Fibroblast of lung (primary cell): ENCODE measurements around the gene OSBP2. TPM values are rescaled to one million over a fixed set of nuclear protein-coding genes. Genes with fewer than 3 reads are reported as not detected.

Source experiments
- DNase-seq, 2 donors: peaks; one replicate each; pipeline versions ENCODE4 v3.0.0 to v3.0.0-alpha.2; 2010; ENCODE audit warnings: low read depth in 2 of 2
- H2AFZ ChIP-seq: 2 replicates; pipeline ENCODE4 v1.5.1; 2012; ENCODE audit warnings: low read length, control low read depth, inconsistent platforms
- H3K27ac ChIP-seq: 2 replicates; pipeline ENCODE4 v1.5.1; 2011; ENCODE audit warnings: low read length, control low read depth; ENCODE audit not compliant: insufficient read depth
- H3K27me3 ChIP-seq: 2 replicates; pipeline ENCODE4 v1.5.1; 2011; ENCODE audit warnings: mild to moderate bottlenecking, low read length; ENCODE audit not compliant: control insufficient read depth, insufficient read depth
- H3K36me3 ChIP-seq: 2 replicates; pipeline ENCODE4 v1.5.1; 2011; ENCODE audit warnings: low read length; ENCODE audit not compliant: control insufficient read depth, insufficient read depth
- H3K4me1 ChIP-seq: 2 replicates; pipeline ENCODE4 v1.5.1; 2011; ENCODE audit warnings: low read length; ENCODE audit not compliant: control insufficient read depth, insufficient read depth; ENCODE audit errors: extremely low read depth
- H3K4me2 ChIP-seq: 2 replicates; pipeline ENCODE4 v1.5.1; 2011; ENCODE audit warnings: low read length, control low read depth; ENCODE audit not compliant: insufficient read depth; ENCODE audit errors: extremely low read depth
- H3K4me3 ChIP-seq, 4 experiments: fragments of 200-600 bp in 1 of 4; sonication (generic) in 1 of 4; replicated peaks in 1 of 4; 2 replicates each; pipeline ENCODE4 v1.5.1; 2011 to 2016; ENCODE audit warnings: low read length in 4 of 4, low read depth in 3 of 4, mild to moderate bottlenecking in 3 of 4, control low read depth in 2 of 4, inconsistent platforms in 1 of 4, mixed read lengths in 1 of 4; ENCODE audit not compliant: insufficient read depth in 1 of 4; ENCODE audit errors: control extremely low read depth in 1 of 4
- H3K79me2 ChIP-seq: 2 replicates; pipeline ENCODE4 v1.5.1; 2012; ENCODE audit warnings: mild to moderate bottlenecking, low read length, inconsistent platforms; ENCODE audit not compliant: control insufficient read depth, insufficient read depth
- H3K9ac ChIP-seq: 2 replicates; pipeline ENCODE4 v1.5.1; 2011; ENCODE audit warnings: mild to moderate bottlenecking, low read length, control low read depth; ENCODE audit not compliant: insufficient read depth
- H3K9me3 ChIP-seq: 2 replicates; pipeline ENCODE4 v1.5.1; 2012; ENCODE audit warnings: low read depth, low read length; ENCODE audit not compliant: control insufficient read depth, insufficient read depth
- H4K20me1 ChIP-seq: 2 replicates; pipeline ENCODE4 v1.5.1; 2011; ENCODE audit warnings: low read length; ENCODE audit not compliant: control insufficient read depth, insufficient read depth; ENCODE audit errors: extremely low read depth
- EZH2 ChIP-seq: IDR thresholded peaks from 2 replicates; pipeline ENCODE4 v1.5.1; 2012; ENCODE audit warnings: low read length, control low read depth, mild to moderate bottlenecking; ENCODE audit errors: missing control alignments
- polyA plus RNA-seq, 2 donors: library from polyadenylated mRNA; depleted of rRNA in 1 of 2; stranded (reverse) in 1 of 2; unstranded in 1 of 2; fragments of >200 nt; gene quantifications; 2 replicates each; pipeline ENCODE4 v1.2.1, GENCODE V29; 2011 to 2012; ENCODE audit warnings: missing spikeins in 1 of 2
- total RNA-seq: library from RNA; depleted of rRNA; stranded (reverse); fragments of >200 nt; gene quantifications from 2 replicates; pipeline ENCODE4 v1.2.1, GENCODE V29; 2014
- TF ChIP-seq, protein P1 (sequence below), 2 donors: IDR thresholded peaks in 1 of 2; conservative IDR thresholded peaks in 1 of 2; 1 replicate in 1 of 2; 2 replicates in 1 of 2; pipeline ENCODE4 v1.5.1; 2011 to 2012; ENCODE audit warnings: low read length in 2 of 2, control low read depth in 1 of 2, inconsistent platforms in 1 of 2, low read depth in 1 of 2, mild to moderate bottlenecking in 1 of 2

The OSBP2 gene
- total and polyA plus RNA-seq, 2 donors (not counting 1 experiment from before 2014, with no cell fraction given): 0.40 to 3.8 TPM

DNA sequence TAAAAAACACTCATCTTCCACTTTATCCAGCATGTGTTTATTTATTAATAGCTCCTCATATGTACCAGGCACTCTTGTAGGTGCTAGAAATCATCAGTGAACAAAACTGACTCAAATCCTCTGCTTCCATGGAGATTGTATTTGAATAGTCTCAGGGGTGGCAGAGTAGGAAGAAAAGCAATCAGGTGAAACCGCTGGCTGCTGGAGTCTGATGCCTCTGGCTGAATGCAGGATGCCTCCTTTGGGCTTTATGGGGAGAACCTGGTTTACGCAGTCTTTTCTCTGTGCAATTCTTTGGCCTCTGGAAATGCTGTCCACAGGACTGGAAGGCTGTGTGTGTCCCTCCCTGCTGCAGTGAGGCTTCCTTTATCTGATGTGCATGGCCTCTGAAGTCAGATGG lies 12.8 kb upstream of the OSBP2 start:
- Histone ChIP-seq H3K4me1 (no peaks in the 10 kb centered on the region), H3K4me2 (no peak overlapping the region), H3K36me3 (no peaks in the 10 kb centered on the region), H4K20me1 (no peaks in the 10 kb centered on the region), H3K4me3 (no peak overlapping the region), H3K9ac (no peak overlapping the region), H2AFZ (no peak overlapping the region), H3K79me2 (no peaks in the 10 kb centered on the region), H3K27ac (no peak overlapping the region), H3K9me3 (no peaks in the 10 kb centered on the region), H3K27me3 (no peaks in the 10 kb centered on the region)
- DNase-seq: no peak
- TF ChIP-seq, protein P1, sequence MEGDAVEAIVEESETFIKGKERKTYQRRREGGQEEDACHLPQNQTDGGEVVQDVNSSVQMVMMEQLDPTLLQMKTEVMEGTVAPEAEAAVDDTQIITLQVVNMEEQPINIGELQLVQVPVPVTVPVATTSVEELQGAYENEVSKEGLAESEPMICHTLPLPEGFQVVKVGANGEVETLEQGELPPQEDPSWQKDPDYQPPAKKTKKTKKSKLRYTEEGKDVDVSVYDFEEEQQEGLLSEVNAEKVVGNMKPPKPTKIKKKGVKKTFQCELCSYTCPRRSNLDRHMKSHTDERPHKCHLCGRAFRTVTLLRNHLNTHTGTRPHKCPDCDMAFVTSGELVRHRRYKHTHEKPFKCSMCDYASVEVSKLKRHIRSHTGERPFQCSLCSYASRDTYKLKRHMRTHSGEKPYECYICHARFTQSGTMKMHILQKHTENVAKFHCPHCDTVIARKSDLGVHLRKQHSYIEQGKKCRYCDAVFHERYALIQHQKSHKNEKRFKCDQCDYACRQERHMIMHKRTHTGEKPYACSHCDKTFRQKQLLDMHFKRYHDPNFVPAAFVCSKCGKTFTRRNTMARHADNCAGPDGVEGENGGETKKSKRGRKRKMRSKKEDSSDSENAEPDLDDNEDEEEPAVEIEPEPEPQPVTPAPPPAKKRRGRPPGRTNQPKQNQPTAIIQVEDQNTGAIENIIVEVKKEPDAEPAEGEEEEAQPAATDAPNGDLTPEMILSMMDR (conservative IDR thresholded peaks at IDR 0.05 in 1 of 2, IDR thresholded peaks at IDR 0.05 in 1 of 2; ENCODE audit: low read depth in 1 of 2, low read length in 2 of 2): no peak
- no peak for TF ChIP-seq EZH2

DNA sequence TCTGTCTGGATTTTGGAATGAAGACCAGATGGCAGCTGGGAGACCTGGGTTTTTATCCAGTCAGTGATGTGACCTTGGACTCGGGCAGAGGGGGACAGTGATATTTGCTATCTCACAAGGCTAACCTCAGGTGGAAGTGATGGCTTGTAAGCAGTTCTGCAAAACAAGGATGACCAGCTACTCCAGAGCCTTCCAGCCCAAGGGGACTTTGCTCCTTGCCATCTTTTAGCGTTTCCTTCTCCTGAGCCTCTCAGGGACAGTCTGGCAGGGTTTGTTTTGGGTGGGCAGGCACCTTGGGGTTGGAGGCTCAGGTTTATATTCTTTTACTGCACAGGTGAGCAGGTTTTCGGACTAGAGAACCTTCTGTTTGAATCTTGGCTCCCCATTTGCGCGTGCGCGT lies 9.5 kb upstream of the OSBP2 start:
- TF ChIP-seq EZH2: no peak
- TF ChIP-seq, protein P1 (conservative IDR thresholded peaks at IDR 0.05 in 1 of 2, IDR thresholded peaks at IDR 0.05 in 1 of 2; ENCODE audit: low read depth in 1 of 2, low read length in 2 of 2): no peak
- no peaks in the 10 kb centered on the region for H3K36me3 ChIP-seq
- DNase-seq: no peak

DNA sequence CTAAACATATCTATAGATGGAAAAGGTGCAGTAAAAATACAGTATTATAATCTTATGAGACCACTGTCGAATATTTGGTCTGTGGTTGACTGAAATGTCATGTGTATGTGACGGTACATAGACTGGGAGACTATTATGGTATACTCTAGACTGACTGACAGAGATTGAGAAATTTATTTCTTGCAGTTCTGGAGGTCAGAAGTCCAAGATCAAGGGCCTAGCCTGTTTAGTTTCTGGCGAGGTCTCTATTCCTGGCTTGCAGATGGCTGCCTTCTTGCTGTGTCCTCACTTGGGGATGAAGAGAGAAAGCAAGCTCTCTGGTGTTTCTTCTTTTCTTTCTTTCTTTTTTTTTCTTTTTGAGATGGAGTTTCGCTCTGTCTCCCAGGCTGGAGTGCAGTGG lies 7.3 kb upstream of the OSBP2 start:
- H2AFZ ChIP-seq: no peak overlapping the region
- no peak for TF ChIP-seq EZH2
- TF ChIP-seq, protein P1 (conservative IDR thresholded peaks at IDR 0.05 in 1 of 2, IDR thresholded peaks at IDR 0.05 in 1 of 2; ENCODE audit: low read depth in 1 of 2, low read length in 2 of 2): no peak
- H3K4me1 ChIP-seq: no peaks in the 10 kb centered on the region
- no peaks in the 10 kb centered on the region for H4K20me1 ChIP-seq
- H3K4me3 ChIP-seq: no peak overlapping the region
- no peak overlapping the region for H3K4me2 ChIP-seq
- no peaks in the 10 kb centered on the region for H3K27me3 ChIP-seq
- no peaks in the 10 kb centered on the region for H3K79me2 ChIP-seq
- H3K9ac ChIP-seq: no peak overlapping the region
- H3K27ac ChIP-seq: no peak overlapping the region
- no peak for DNase-seq
- H3K36me3 ChIP-seq: no peaks in the 10 kb centered on the region
- H3K9me3 ChIP-seq: no peaks in the 10 kb centered on the region

More for the DNA sequence above, 9.5 kb upstream of the OSBP2 start:
- Histone ChIP-seq H3K27me3 (no peaks in the 10 kb centered on the region), H3K9me3 (no peaks in the 10 kb centered on the region), H3K9ac (no peak overlapping the region), H3K4me1 (no peaks in the 10 kb centered on the region), H3K4me3 (no peak overlapping the region), H3K79me2 (no peaks in the 10 kb centered on the region), H3K4me2 (no peak overlapping the region), H3K27ac (no peak overlapping the region), H2AFZ (no peak overlapping the region), H4K20me1 (no peaks in the 10 kb centered on the region)
